T-helper 9 cell (primary cell): ENCODE results near the gene FAN1.
A peak's percentile ranks its signal among the peaks of the same experiment; 100 is the strongest.

Experiments used
- DNase-seq: peaks from one replicate; pipeline ENCODE4 v3.0.0-alpha.2; 2020

Gene FAN1

GRCh38 chr15:30962079-30962478 is 58.4 kb downstream of the FAN1 start:
- no peak for DNase-seq

GRCh38 chr15:30962659-30963058 is 58.9 kb downstream of the FAN1 start:
- DNase-seq, result no peak

DNA sequence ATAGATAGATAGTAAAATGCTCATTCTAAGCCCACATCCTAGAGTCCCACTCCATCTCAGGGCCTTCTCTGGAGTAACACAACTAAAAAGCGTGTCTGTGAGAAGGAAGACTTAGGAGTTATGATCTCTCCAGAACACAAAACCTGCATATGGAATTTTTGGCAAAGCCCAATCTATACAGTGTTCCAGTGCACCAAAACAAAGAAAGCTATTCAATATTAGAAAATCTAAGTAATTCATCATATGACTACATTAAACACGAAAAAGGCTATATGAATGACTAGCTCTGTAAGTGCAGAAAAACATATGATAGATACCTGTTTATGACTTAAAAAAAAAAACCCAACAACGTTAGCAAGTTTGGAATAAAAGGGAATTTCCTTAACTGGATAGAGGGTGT is 60.0 kb downstream of the FAN1 start:
- DNase-seq, result no peak

DNA sequence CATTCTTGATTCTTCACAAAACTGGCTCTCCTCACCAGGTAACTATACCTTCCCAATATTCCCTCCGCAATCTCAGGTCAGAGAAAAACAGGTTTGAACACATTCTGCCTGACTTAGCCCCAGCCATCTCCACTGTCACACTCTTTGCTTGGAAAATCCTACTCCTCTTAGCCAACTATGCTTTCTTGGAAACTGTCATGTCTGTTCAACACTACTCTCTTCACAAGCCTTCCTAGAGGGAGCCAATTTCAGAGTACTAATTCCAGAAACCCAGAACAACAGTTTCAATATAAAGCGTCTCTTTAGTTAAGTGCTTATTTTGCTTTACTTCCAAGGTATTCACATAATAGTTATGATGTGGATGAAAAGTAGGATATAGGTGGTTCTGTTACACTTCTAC is 66.0 kb downstream of the FAN1 start:
- no peak for DNase-seq

DNA sequence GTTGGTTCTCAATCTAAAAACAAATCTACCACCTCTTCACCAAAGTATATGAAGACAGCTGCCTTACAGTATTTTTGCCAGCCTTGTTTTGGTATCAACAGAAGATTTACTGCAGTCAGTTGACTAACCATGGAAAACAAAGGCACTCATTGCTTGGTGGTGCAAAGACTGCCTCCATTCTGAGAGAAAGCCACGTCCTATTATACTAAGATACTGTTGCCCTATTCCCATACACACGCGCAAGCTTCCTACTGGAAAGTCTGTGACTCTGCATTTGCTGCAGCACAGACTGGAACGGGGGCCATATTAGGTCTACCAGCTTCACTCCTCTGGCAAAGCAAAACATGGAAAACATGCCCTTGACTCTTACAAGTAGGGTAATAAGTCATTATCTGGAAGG is 69.7 kb downstream of the FAN1 start:
- no peak for DNase-seq

DNA sequence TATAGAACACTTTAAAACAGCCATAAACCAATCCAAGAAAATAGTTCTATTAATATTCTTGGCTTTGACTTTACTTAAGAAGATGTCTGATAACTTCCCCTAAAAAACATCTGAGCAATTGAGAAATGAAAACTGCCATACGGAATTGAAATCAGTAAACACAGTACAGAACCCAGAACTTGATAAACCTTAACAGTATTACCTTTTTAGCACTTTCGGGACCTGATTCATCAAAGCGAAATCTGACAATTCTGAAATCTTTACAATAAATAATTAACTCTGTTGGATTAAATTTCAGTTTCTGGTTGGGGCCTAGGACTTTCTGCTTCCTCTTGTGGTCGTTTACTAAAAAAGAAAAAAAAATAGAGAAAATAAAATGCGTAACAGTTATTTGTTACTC is 70.4 kb downstream of the FAN1 start:
- DNase-seq, result no peak

DNA sequence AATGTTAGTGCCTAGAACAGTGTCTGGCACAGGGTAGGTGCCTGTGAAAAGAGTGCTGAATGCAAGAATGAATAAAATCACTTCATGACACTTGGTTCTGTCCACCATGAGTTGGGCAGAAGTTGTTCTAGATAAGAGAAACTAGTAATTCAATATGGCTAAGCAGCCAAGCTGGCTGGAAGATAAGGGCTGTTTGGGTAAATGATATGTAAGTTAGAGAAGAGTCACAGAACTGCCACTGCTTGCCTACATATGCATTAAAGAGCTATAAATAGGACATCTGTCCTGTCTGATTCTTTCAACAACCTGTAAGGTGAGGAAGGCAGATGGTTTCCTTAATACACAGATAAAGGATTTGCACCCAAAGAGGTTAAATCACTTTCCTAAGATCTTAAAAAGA is 74.6 kb downstream of the FAN1 start:
- no peak for DNase-seq

GRCh38 chr15:30979457-30979856 is 75.7 kb downstream of the FAN1 start:
- DNase-seq, result no peak

- DNase-seq, result no peak
Observed at GRCh38 chr15:30984118-30984517, 80.4 kb downstream of the FAN1 start.

DNA sequence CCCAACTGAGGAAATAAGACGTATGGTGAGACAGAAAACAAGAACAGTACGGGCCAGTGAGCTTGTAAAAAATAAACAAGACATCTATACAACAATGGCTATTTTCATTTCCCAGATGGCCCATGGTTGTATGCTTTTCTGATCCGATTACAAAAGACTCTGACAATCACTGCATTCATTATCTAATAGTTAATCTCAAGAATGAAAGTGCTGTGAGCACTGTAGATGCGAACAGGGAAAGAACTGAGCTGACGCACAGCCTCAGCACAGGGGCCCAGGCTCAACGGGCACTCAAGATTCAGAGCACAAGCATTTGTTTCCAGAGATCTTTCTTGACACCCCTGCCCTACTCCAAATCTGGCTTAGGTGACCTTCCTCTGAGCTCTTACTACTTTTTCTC is 80.8 kb downstream of the FAN1 start:
- no peak for DNase-seq

DNA sequence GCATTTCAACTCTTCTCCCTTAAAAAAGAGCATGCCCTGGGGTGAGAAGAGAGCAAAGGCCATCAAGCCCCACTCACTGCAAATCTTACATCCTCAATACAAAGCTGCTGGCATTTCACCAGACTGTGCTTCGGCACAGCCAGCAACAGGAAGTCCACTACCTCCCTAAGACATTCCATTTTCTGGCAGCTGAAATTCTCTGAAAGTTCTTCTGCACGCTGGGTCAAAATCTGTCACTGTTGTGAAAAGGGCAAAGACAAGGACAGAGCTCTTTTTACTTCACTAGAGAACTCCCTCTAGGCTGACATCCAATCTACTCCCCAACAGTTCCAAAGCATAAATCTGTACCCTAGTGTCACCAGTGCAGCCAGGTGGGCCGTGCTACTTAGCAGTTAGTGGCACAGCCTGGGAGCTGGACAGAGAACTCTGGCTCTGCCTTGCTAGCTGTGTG is 81.4 kb downstream of the FAN1 start:
- DNase-seq, result no peak

- DNase-seq, result no peak
Observed at GRCh38 chr15:30990036-30990435, 86.3 kb downstream of the FAN1 start.

GRCh38 chr15:30990446-30991254 is 86.9 kb downstream of the FAN1 start:
- DNase-seq, result no peak

- DNase-seq, result peak; percentile 59
Observed at GRCh38 chr15:30991255-30992235, 87.8 kb downstream of the FAN1 start, which contains the start of gene MTMR10. TSS of gene MTMR10 (minus strand) at chr15:30991628. CDS start at chr15:30991506, 122 bp downstream.

GRCh38 chr15:30992249-30992864 is 88.6 kb downstream of the FAN1 start:
- no peak for DNase-seq
